ENCODE results near the gene LEFTY1. TPM values are rescaled to one million over a fixed set of nuclear protein-coding genes. Genes with fewer than 3 reads are reported as not detected.

Gene LEFTY1
- total RNA-seq, 1 donor from 2014 or later: 0.41 TPM

- no peak for FAIRE-seq
- no peak for DNase-seq (ENCODE audit: low spot score in 2 of 2)
These were observed 33.2 kb downstream of the LEFTY1 start for GRCh38 chr1:225855503-225856300.

- FAIRE-seq (no peak), DNase-seq (ENCODE audit: low spot score in 2 of 2) (no peak)
These were observed 35.5 kb downstream of the LEFTY1 start for GRCh38 chr1:225853441-225853840.

- FAIRE-seq (no peak), DNase-seq (ENCODE audit: low spot score in 2 of 2) (no peak)
These were observed 36.4 kb downstream of the LEFTY1 start for GRCh38 chr1:225852413-225853124.

GRCh38 chr1:225851805-225852204, 37.1 kb downstream of the LEFTY1 start:
- FAIRE-seq: no peak
- no peak for DNase-seq (ENCODE audit: low spot score in 2 of 2)

GRCh38 chr1:225850370-225850769, 38.6 kb downstream of the LEFTY1 start:
- no peak for FAIRE-seq
- DNase-seq (ENCODE audit: low spot score in 2 of 2): no peak

- FAIRE-seq (no peak), DNase-seq (ENCODE audit: low spot score in 2 of 2) (no peak)
These were observed 39.0 kb downstream of the LEFTY1 start for GRCh38 chr1:225849925-225850324.

- DNase-seq (ENCODE audit: low spot score in 2 of 2) (peak in 1 of 2 donors; percentile 48), FAIRE-seq (no peak)
These were observed 40.7 kb downstream of the LEFTY1 start for GRCh38 chr1:225848030-225848955.

- no peak for DNase-seq (ENCODE audit: low spot score in 2 of 2)
- no peak for FAIRE-seq
These were observed 41.3 kb downstream of the LEFTY1 start for GRCh38 chr1:225847610-225848009.

GRCh38 chr1:225846331-225847310, 42.3 kb downstream of the LEFTY1 start:
- DNase-seq (ENCODE audit: low spot score in 2 of 2): no peak
- no peak for FAIRE-seq

- FAIRE-seq (no peak), DNase-seq (ENCODE audit: low spot score in 2 of 2) (peak in 1 of 2 donors; percentile 48)
These were observed 43.2 kb downstream of the LEFTY1 start for GRCh38 chr1:225845571-225846259.

- FAIRE-seq (no peak), DNase-seq (ENCODE audit: low spot score in 2 of 2) (no peak)
These were observed 43.8 kb downstream of the LEFTY1 start for GRCh38 chr1:225845097-225845496.

GRCh38 chr1:225844236-225845061, 44.5 kb downstream of the LEFTY1 start:
- no peak for FAIRE-seq
- no peak for DNase-seq (ENCODE audit: low spot score in 2 of 2)

GRCh38 chr1:225843426-225843795, 45.5 kb downstream of the LEFTY1 start:
- DNase-seq (ENCODE audit: low spot score in 2 of 2) (no peak), FAIRE-seq (no peak)

GRCh38 chr1:225842788-225843425, 46.0 kb downstream of the LEFTY1 start:
- DNase-seq (ENCODE audit: low spot score in 2 of 2): no peak
- FAIRE-seq: no peak

GRCh38 chr1:225842074-225842473, 46.9 kb downstream of the LEFTY1 start:
- no peak for DNase-seq (ENCODE audit: low spot score in 2 of 2)
- no peak for FAIRE-seq

GRCh38 chr1:225840713-225841112, 48.2 kb downstream of the LEFTY1 start:
- DNase-seq (ENCODE audit: low spot score in 2 of 2) (no peak), FAIRE-seq (no peak)

- FAIRE-seq (no peak), DNase-seq (ENCODE audit: low spot score in 2 of 2) (no peak)
These were observed 48.7 kb downstream of the LEFTY1 start for GRCh38 chr1:225840223-225840610.

- FAIRE-seq (no peak), DNase-seq (ENCODE audit: low spot score in 2 of 2) (no peak)
These were observed 50.2 kb downstream of the LEFTY1 start for GRCh38 chr1:225838793-225839192.

Data from frontal cortex (tissue), 4 donors.